GM19023 (cell line): ENCODE measurements around the gene GNGT1.

ENCODE experiments used
- ATAC-seq: cut with Tn5 transposase; IDR thresholded peaks from one replicate; pipeline ENCODE4 v1.9.1; 2021; ENCODE audit warnings: mild to moderate bottlenecking, moderate library complexity; ENCODE audit not compliant: unreplicated experiment

GNGT1 gene

GRCh38 chr7:93906267-93906666, at the start of gene GNGT1:
Gene GNGT1 (plus strand): TSS chr7:93906567. CDS start chr7:93906747, 180 bp downstream.
- ATAC-seq: no peak

- ATAC-seq: no peak
Observed at GRCh38 chr7:93858857-93859256, 47.5 kb upstream of the GNGT1 start.

- no peak for ATAC-seq
Observed at GRCh38 chr7:93860261-93860660, 46.1 kb upstream of the GNGT1 start.

- ATAC-seq: no peak
Observed at GRCh38 chr7:93861325-93861949, 44.9 kb upstream of the GNGT1 start.

- no peak for ATAC-seq
Observed at GRCh38 chr7:93862651-93863050, 43.7 kb upstream of the GNGT1 start.

GRCh38 chr7:93866886-93867285, 39.5 kb upstream of the GNGT1 start:
- no peak for ATAC-seq

- no peak for ATAC-seq
Observed at GRCh38 chr7:93873998-93874574, 32.3 kb upstream of the GNGT1 start.

- no peak for ATAC-seq
Observed at GRCh38 chr7:93877742-93878141, 28.6 kb upstream of the GNGT1 start.

GRCh38 chr7:93879356-93879755, 27.0 kb upstream of the GNGT1 start:
- ATAC-seq: no peak

- no peak for ATAC-seq
Observed at GRCh38 chr7:93882468-93882867, 23.9 kb upstream of the GNGT1 start.

GRCh38 chr7:93883078-93883916, 23.1 kb upstream of the GNGT1 start:
- no peak for ATAC-seq

GRCh38 chr7:93883917-93884345, 22.4 kb upstream of the GNGT1 start:
- ATAC-seq: no peak

- ATAC-seq: no peak
Observed at GRCh38 chr7:93884541-93884940, 21.8 kb upstream of the GNGT1 start.

- ATAC-seq: no peak
Observed at GRCh38 chr7:93889261-93889660, 17.1 kb upstream of the GNGT1 start.

GRCh38 chr7:93890041-93890463, 16.3 kb upstream of the GNGT1 start:
- ATAC-seq: no peak

GRCh38 chr7:93890464-93891068, 15.8 kb upstream of the GNGT1 start, which contains the start of gene TFPI2:
Gene TFPI2 (minus strand): TSS chr7:93890753. CDS start chr7:93890678, 75 bp downstream.
- ATAC-seq: no peak

- no peak for ATAC-seq
Observed at GRCh38 chr7:93894426-93894825, 11.9 kb upstream of the GNGT1 start.

- ATAC-seq: no peak
Observed at GRCh38 chr7:93894966-93895640, 11.3 kb upstream of the GNGT1 start.

- no peak for ATAC-seq
Observed at GRCh38 chr7:93895859-93896600, 10.3 kb upstream of the GNGT1 start.

GRCh38 chr7:93897680-93898079, 8.7 kb upstream of the GNGT1 start:
- ATAC-seq: no peak
